GM12864 (cell line): Measurements from ENCODE around the gene ZNF587B.
"Not testable (repeated sequence)": the region's sequence is repeated elsewhere in the genome, so short reads cannot be mapped to it uniquely, and the experiment has no call there.

ENCODE experiments used
- DNase-seq: peaks from one replicate; pipeline ENCODE4 v3.0.0-alpha.2; 2011; ENCODE audit warnings: low read depth
- H3K4me3 ChIP-seq: 2 replicates; pipeline ENCODE4 v1.5.1; 2011; ENCODE audit warnings: mild to moderate bottlenecking, low read depth, low read length, control low read depth
- TF ChIP-seq, protein P1 (sequence below): IDR thresholded peaks from 2 replicates; pipeline ENCODE4 v1.5.1; 2011; ENCODE audit warnings: low read depth, mild to moderate bottlenecking, moderate library complexity, low read length, control low read depth, inconsistent platforms; ENCODE audit errors: missing control alignments

ZNF587B gene

DNA sequence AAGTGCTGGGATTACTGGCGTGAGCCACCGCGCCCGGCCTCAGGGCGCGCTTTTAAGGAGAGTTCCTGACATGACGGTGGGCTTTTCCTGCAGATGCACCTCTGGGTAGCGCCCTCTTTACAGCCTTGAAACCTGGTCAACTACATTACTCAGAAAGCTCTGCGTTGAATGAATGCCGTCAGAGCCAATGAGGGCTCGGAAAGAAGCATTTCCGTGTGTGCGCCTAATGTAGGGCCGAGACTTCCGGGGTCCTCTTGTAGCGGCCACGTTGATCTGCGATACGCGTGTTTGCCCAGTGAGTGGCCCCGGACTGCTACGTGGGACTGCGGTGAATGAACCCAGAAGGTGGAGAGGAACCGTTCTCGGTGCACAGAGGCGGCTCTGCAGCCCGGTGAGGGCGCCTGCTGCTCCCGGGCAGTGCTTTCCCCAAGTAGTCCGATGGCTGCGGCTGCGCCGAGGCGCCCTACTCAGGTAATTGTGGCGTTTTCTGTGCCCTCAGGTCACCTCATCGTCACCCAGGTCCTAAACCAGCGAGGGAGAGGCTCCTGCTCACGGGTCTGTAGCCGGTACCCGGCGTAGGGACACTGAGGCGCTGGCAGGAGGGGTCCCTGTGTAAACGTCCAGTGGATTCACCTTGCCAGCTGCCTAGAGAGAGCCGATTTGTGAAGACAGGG lies 10.5 kb upstream of the ZNF587B start:
- peak overlapping the region; percentile 95 for H3K4me3 ChIP-seq
- TF ChIP-seq, protein P1, sequence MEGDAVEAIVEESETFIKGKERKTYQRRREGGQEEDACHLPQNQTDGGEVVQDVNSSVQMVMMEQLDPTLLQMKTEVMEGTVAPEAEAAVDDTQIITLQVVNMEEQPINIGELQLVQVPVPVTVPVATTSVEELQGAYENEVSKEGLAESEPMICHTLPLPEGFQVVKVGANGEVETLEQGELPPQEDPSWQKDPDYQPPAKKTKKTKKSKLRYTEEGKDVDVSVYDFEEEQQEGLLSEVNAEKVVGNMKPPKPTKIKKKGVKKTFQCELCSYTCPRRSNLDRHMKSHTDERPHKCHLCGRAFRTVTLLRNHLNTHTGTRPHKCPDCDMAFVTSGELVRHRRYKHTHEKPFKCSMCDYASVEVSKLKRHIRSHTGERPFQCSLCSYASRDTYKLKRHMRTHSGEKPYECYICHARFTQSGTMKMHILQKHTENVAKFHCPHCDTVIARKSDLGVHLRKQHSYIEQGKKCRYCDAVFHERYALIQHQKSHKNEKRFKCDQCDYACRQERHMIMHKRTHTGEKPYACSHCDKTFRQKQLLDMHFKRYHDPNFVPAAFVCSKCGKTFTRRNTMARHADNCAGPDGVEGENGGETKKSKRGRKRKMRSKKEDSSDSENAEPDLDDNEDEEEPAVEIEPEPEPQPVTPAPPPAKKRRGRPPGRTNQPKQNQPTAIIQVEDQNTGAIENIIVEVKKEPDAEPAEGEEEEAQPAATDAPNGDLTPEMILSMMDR, result peak; percentile 13
- peak; percentile 89 for DNase-seq

DNA sequence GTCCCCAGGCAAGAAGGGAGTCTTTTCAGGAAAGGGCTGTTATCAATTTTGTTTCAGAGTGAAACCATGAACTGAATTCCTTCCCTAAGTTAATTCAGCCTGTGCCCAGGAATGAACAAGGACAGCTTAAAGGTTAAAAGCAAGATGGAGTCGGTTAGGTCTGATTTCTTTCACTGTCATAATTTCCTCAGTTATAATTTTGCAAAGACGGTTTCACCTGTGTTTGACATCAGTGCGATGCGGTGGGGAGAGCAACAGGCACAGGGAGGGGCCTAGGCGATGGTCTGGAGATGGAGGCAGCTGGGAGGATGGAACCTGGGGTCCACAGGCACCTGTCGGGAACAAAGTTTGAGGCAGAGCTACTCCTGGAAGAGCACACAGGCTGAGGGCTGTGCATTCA lies 9.5 kb upstream of the ZNF587B start:
- DNase-seq, result no peak
- TF ChIP-seq, protein P1, result no peak
- peak overlapping the region; percentile 95 for H3K4me3 ChIP-seq

DNA sequence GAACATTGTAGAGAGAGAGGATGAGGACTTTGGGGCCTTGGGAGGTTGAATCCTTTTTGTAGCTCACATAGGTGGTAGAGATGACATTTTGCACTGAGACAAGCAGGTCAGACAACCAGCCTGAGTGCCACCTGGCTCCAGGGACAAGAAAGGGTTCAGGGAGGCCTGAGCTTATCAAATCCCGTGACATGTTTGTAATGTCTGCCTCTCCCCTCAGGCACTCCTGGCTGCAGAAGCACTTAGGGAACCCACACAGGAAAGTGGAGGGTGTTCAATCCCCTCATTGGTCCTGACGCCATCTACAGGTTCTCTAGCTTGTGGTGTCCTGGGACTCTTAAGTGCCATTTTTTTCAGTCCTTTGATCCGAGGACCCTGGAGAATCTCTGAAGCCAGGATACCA lies 9.0 kb upstream of the ZNF587B start:
- peak overlapping the region; percentile 95 for H3K4me3 ChIP-seq
- not testable (repeated sequence) for DNase-seq

DNA sequence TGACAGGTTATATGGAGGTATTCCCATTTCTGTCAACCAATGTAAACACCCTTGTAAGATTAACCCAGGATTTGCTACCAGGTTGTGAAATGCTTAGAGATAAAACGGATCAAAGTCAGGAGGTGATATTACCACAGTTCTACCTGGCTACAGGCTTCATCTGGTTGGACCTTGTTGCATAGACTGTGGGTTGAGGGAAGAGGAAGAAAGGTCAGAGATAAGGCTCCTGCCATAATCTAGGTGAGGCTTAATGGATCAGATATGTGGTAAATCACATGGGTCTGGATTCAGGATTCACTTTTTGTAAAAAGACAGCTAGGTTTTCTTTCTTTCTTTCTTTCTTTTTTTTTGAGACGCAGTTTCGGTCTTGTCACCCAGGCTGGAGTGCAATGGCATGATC lies 8.6 kb upstream of the ZNF587B start:
- DNase-seq, H3K4me3 ChIP-seq: not testable (repeated sequence)

DNA sequence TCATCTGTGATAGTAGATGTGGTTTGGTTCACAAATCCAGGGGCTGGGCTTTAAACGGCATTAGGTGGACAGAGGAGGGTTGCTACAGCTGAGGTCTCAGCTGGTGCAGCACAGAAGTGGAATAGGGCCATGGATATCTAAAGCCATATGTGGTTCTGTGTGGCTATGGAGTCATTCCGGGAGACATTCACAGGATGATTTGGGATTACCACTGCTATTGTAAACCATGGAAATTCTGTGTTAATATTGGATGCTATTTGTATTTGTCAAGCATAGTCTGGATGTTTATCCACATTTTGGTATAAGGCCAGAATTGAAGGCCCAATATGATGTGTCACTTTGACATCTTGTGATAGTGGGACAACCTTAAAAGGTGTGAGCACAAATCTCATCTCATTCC lies 6.9 kb upstream of the ZNF587B start:
- not testable (repeated sequence) for DNase-seq, H3K4me3 ChIP-seq

DNA sequence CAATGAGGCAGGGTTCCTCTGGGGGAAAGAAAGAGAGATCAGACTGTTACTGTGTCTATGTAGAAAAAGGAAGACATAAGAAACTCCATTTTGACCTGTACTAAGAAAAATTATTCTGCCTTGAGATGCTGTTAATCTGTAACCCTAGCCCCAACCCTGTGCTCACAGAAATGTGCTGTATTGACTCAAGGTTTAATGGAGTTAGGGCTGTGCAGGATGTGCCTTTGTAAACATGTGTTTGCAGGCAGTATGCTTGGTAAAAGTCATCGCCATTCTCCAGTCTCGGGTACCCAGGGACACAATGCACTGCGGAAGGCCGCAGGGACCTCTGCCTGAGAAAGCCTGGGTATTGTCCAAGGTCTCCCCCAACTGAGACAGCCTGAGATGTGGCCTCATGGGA lies 6.5 kb upstream of the ZNF587B start:
- not testable (repeated sequence) for DNase-seq, H3K4me3 ChIP-seq

DNA sequence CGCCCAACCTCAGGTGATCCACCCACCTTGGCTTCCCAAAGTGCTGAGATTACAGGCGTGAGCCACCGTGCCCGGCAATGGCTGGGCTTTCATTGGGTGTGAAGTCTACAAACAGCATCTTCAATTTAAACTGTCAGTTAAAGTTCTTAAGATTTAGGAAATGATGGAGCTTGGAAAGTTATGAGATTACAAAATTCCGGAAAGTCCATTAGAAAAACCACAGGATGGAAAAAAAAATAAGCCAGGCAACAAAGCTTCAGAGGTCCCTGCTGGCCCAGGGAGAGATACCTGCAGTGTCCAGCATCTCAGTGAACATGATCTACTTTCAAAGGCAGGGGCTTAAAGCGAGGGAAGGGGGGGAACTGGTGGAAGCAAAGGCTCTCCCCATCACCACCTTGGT lies 4.6 kb upstream of the ZNF587B start:
- TF ChIP-seq, protein P1, result no peak
- no peak overlapping the region for H3K4me3 ChIP-seq
- no peak for DNase-seq

DNA sequence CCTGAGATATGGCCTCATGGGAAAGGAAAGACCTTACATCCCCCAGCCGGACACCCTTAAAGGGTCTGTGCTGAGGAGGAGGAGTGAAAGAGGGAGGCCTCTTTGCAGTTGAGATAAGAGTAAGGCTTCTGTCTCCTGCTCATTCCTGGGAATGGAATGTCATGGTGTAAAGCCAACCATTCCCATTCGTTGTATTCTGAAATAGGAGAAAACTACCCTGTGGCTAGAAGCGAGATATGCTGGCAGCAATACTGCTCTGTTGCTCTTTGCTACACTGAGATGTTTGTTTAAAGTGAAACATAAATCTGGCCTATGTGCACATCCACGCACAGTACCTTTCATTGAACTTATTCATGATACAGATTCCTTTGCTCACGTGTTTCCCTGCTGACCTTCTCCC lies 783 bp upstream of the ZNF587B start:
- TF ChIP-seq, protein P1, result no peak
- DNase-seq, result no peak
- H3K4me3 ChIP-seq, result no peak overlapping the region

DNA sequence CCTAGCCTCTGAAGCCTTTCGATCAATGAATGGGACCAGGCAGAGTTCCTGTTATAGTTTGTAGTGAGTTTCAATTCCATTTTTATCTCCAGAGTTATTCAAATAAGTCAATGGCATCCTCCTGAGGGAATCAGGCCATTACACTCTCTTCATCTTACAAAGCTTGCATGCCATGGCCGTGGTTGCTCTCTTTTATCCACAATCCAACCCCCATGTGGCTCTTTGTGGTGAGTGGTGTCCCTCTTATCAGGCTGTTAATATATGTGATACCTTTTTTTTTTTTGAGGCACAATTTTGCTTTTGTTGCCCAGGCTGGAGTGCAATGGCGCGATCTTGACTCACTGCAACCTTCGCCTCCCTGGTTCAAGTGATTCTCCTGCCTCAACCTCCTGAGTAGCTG lies 6.9 kb downstream of the ZNF587B start:
- not testable (repeated sequence) for H3K4me3 ChIP-seq, DNase-seq

DNA sequence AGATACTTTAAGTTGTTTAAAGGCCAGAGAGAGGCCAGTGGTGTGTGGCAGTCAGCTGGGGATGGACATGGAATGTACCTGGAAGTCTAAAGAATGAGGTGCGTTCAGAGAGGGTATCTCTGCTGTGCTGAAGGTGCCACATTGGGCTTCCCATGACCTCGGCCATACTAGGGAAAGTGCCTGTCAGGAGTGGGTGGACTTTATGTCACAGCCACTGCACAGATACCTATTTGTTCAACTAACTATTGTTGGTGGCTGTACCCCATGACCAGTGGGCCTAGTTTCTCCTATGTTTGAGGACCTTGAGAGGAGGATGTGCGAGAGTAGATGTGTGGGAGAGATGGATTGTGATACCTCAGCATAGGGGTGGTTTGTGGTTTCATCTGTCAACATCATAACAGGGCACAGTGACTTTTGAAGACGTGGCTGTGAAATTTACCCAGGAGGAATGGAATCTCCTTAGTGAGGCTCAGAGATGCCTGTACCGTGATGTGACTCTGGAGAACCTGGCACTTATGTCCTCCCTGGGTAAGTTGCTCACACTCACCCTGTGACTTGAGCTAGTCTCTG lies 8.6 kb downstream of the ZNF587B start:
- H3K4me3 ChIP-seq, DNase-seq: not testable (repeated sequence)
